HG03432 (cell line): ENCODE measurements around the gene KDM4D.
A peak's percentile ranks its signal among the peaks of the same experiment; 100 is the strongest.
"Not testable (repeated sequence)": the region's sequence is repeated elsewhere in the genome, so short reads cannot be mapped to it uniquely, and the experiment has no call there.

Experiments
- ATAC-seq: cut with Tn5 transposase; IDR thresholded peaks from one replicate; pipeline ENCODE4 v1.9.1; 2021; ENCODE audit warnings: mild to moderate bottlenecking, moderate library complexity; ENCODE audit not compliant: unreplicated experiment

KDM4D gene

DNA sequence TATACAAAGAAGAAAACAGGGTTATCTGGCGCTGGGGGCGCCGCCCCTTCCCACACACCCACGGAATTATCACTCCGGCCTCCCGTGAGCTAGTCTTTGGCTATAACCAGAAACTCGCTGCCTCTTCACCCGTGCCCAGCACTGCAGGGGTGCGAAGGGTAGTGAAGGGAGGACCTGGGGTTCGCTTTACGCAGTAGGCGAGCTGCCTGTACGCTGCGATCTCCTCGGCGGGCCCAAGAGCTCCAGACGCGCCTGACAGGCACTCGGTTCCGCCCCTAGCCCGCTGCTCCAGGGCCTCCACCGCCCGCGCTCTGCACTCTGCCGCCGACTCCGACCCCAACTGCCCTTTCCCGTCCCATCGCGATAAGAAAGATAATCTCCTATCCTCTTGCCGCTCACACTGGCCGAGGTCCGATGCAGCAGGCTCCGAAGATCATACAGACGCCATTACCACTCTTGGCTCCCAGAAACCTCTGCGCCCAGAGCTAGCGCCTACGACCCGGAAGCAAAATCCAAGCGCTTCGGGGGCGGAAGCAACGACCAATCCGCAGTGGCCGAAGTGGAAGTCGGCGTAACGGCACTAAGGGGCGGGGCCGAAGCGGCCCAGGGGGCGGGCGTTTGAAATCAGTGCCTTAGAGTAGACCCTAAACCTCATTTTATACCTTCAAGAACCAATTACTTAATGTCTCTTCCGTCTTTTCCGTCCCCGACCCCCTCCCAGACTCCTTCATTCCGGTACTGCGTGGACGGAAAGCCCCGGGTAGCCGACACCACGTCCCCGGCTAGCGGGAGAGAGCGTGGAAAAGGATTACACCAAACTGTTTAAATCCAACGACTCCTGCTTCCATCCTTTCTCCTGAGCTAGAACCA, at the start of gene KDM4D, which contains the start of gene CWC15:
KDM4D (plus strand) TSS at position 611 of the 870 bp plus-strand sequence. CDS start 23,664 bp downstream, outside the sequence.
CWC15 (minus strand) TSS at position 458 of the 870 bp plus-strand sequence. CDS start 1,371 bp downstream, outside the sequence.
- ATAC-seq = peak; percentile 100

DNA sequence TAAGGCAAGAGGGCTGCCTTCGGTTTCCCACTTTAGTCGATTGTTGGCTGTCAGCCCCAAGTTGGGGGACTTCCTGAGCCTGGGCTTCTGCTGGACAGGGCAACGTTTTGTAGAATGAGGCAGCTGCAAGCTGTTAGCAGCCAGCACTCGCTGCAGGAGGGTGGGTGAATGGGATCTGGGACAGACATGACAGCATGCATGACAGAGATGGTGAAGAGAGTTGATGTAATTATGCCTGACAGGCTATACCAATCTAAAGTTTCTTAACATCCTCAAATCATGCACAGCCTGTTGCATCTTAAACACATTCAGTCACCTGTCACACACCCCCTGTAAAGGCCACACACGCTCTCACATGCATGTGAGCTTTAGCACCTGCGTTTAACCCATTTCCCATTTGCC, 49.3 kb upstream of the KDM4D start:
- ATAC-seq = no peak

DNA sequence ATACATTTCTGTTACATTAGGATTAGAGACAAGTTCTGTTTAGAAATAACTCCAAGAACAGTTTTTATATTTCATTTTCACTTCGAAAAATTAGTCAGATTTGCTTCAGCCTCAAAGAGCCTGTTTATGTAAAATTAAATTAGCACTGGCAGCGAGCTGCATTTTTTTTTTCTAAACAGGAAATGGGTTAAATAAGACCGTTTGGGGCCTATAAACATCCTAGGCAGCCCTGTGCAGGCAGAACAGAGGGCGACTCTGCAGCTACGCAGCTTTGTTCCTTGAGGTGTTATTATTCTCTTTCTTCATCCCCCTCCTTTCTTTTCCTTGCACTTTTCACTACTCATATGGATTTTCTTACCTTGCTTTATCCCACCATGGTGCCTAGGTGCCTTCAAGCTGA, 48.9 kb upstream of the KDM4D start:
- no peak for ATAC-seq

DNA sequence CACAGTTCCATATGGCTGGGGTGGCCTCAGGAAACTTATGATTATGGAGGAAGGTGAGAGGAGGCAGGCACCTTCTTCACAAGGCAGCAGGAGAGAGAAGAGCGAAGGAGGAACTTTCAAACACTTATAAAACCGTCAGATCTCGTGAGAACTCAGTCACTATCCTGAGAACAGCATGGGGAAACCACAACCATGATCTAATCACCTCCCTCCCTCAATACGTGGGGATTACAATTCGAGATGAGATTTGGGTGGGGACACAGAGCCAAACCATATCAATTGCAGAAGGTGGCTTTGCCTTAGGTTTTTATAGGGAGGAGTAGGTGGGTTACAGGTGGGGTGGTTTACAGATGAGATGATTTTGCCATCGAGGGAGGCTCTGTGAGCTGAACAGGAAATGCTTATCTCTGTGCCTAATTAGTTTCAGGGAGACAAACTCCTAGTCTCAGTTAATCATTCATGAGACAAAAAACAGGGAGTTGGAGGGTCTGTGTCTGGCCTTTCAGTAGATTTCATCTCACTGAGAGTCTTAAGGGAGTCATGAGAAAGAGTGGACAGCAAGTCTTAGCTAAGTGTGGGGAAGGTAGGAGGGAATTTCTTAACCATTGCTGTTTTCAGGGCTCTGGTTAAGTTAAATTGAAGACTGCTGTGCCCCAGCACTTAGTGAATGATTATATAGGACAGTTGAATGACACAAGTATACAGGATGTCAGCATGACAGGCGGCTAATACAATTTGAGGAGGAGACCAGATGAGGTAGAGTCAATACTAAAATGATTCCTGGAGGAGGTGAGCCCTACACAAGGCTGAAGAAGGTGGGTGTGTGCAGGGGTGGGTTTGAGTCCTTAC, 47.9 kb upstream of the KDM4D start:
- peak; percentile 61 for ATAC-seq

DNA sequence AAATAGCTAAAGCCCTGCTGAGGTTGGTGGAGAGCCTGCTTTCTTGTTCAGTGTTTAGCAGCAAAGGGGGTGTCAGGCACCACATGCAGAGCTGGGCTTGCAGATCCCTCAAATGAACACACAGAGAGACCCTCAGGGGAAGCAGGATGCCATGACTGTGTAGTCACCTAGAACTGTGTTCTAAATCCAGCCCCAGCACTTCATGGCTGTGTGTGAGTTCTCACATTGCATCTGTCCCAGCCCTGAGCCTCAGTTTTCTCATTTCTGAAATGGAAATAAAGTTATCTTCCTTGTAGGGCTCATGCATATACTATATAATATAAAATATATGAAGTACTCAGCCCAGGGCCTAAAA, 47.3 kb upstream of the KDM4D start:
- ATAC-seq = no peak

DNA sequence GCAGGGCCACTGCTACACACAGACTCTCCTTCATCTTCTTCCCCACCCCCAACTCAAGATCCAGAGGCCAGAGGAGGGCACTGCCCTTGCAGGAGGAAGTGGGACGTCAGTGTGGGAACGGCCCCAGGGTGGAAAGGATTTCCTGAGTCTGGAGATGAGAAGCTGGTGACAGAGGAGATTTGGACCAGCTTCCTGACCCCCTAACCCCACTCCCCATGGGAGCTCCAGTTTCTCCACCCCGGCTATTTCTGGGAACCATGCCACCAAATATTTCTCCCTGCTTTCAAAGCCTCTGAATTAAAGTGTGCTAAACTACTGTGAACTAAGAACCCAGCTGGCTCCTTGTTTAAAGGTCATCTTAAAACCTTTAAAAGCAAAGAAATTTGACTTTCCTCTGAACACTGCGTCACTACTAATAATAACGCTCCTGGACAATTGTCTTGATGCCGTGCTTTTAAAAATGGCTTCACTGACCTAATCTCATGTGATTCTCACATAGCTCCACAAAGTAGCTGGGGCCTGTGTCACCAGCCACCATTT, 46.7 kb upstream of the KDM4D start:
- ATAC-seq = no peak

DNA sequence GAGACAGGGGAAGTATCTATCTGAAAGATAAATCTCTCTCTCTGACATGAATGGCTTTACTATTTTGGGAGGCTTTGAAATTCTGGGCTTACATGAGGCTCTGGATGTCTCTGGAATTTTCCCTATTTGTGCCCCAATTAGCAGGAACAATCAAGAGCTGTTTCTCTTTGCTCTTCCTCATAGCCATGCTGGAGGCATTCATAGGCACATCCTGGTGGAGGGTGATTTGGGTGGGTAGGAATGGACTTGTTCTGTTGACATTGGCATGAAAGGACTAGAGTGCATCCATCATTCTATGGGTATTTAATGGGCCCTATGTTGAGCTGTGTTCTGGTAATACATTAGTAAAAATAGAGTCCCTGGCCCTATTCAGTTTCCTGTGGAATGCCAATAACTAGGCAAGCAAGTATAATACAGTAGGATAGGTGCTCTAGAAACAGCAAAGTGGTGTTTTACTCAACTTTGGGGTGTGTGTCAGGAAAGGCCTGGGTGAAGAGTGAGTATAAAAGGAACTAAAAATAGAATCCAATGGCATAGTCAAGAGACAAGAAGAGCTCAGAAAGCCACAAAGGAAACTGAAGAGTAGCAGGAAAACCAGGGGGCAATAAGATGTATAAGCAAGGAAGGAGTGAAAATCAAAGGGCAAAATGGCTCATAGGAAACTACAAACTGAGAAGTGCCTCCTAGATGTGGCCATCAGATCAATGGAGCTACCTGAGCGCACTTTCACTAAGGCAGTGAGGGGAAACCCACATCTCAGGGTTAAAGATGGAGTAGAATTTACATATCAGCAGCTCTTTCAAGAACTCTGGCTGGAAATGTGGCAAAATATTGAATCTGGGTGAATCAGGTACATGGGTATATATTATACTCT, 45.2 kb upstream of the KDM4D start:
- no peak for ATAC-seq

DNA sequence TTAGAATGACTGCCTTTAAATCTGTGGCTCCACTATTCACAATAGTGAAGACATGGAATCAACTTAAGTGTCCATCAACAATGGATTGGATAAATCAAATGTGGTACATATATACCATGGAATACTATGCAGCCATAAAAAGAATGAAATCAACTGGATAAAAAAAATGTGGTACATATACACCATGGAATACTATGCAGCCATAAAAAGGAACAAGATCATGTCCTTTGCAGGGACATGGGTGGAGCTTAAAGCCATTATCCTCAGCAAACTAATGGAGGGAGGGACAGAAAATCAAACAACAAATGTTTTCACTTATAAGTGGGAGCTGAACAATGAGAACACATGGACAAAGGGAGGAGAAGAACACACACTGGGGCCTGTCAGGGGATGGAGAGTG, 41.4 kb upstream of the KDM4D start:
- ATAC-seq = not testable (repeated sequence)

DNA sequence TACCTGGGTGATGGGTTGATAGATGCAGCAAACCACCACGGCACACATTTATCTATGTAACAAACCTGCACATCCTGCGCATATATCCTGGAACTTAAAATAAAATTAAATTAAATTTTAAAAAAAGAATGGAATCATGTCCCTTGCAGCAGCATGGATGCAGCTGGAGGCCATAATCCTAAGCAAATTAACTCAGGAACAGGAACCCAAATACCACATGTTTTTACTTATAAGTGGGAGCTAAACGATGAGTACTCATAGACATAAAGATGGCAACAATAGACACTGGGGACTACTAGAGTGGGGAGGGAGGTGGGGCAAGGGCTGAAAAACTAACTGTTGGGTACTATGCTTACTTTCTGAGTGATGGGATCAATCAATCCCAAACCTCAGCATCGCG, 41.0 kb upstream of the KDM4D start:
- ATAC-seq = no peak

DNA sequence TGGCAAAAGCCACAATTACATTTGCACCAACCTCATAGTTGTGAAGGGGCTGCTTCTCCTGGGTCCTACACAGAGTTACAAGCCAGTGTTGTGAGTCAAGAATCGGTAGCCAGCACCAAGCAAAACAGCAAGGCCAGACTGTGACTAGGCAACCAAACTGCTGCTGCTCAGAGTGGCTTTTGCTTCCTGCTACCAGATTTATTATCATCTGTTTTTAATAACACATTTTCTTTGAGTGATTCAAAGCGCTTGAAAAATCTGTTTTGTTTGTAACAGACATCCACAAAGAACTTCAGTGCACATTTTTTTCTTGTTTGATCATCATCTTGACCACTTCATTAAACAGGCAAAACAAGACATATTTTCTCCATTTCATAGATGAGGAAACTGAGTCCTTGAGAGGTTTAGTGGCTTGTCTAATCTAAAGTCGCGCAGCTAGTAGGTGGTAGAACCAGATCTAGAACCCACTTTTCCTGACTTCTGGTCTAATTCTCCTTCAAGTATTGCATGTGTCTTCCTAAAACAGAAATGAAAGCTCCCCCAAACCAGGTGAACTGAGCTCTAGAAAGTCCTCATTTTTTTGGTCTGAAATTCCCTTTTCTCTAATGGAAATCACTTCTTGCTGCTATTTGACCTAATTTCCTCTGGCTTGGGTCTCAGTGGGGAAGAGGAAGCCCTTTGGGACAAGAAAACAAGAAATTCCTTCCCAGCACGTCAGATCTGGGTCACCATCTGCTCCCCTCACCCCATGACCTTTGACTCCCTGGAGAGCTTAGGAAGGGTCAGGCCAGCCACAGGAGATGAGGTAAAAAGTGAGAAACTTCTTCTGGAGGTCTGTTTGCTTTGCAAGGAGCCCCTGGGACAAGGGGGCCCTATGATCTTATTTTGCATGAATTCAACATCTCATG, 40.0 kb upstream of the KDM4D start:
- ATAC-seq = no peak

DNA sequence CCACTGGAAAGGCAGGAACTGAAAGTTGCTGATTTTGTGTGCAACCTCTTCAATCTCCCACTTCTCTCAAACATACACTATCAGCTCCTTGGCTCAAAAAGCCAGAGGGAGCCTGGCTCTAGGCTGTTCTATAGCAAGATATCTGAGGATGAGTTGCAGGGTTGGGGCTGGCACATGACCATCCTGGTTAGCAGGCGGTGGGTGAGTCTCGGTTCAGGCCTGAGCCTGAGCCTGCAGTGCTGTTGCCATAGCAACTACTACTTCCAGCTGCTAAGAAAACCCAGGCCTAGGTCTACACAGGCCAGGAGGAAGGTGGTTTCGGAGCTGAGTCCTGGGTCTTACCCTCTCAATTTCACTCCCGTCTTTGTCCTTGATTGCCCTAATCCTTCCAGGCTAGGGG, 39.1 kb upstream of the KDM4D start:
- no peak for ATAC-seq

DNA sequence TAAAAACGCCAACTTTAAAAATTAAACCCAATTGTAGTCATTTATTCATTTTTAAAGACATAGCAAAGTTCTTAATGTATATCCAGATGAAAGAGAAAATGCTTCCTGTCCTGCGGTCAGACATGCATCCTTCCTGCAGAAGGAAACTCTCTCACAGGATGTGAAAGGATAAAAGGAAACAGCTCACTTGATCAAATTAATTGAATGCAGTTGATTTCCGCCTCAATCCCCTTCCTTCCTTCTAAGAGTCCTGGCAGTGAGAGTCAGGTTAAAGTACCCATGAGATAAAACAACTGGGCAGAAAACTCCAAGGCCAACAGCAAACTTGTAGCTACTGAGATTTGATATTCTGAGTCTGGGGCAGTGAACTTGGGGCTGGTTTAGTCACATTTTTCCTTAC, 38.7 kb upstream of the KDM4D start:
- ATAC-seq = no peak

DNA sequence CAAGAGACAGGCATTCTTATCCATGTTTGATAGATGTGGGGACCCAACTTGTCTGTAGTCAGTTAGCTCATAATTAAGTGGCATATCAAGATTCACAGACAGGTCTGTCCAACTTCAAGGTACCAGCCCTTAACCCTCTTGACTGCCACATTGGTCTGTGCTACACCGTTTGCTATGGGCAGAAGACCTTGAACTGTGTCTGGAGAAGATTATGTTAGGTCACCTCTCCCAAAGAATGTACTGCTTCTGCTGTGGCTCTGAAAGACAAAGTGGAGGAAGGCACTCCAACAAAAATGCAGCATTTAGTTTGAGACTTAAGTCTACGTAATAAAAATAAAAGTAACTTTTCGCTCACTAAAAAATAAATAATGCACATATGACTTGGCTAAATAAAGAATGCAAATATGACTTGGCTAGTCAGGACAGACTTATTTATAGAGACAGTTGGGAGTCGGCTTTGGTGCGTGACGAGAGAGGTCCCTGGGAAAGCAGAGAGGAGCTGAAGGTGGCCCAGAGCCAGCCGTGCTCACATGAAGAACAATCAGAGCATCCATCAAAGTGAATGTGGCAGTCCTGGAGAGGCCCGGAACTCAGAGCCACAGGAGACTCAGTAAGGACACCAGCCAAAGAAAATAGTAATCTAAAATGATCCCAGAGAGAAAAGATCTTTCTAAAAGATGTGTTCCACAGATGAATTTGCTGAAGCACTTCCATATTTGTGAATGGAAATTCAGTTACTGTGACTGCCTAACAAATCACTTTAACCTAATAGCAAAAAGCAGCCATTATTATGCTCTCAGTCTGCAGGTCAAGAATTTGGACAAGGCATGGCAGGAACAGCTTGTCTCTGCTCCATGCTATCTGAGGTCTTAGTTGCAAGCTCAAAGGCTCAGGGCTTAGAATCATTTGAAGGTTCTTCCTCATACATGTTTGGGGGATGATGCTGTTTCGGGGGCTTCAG, 35.1 kb upstream of the KDM4D start:
- ATAC-seq = no peak

DNA sequence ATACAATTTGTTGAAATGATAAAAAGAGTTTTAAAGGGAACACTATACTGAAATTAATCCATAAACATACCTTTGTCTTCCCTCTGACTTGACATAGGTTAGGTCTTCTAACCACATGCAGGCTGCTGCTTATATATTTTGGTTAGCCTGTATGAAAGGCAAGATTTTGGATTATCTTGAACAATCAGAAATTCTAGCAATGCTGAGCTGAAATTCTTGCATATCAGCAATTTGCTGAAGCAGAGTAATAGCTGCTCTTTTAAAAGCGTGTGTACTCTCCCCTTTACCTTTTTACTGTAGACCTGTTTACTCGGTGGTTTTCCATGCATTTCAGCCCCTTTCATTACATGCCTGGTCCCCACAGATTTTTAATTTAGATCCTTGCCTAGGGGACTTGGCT, 34.2 kb upstream of the KDM4D start:
- ATAC-seq = no peak

DNA sequence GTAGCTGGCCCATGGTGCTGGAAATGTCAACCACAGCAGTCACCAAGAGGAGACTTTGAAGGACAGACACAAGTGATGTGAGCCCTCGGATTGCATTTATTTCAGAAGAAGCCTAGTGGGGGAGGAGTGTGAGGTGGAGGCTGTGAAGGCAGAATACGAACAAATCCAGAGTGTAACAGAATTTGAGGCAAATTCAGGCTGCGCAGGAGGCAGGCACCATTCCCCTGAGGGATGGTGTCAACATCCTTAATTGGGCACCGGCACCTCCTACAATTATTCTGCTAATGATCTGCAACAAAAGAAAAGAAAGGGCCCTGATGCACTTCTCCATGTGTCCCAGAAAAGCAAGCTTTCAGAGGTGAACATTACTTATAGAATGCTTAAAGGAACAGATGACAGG, 32.4 kb upstream of the KDM4D start:
- ATAC-seq = no peak

DNA sequence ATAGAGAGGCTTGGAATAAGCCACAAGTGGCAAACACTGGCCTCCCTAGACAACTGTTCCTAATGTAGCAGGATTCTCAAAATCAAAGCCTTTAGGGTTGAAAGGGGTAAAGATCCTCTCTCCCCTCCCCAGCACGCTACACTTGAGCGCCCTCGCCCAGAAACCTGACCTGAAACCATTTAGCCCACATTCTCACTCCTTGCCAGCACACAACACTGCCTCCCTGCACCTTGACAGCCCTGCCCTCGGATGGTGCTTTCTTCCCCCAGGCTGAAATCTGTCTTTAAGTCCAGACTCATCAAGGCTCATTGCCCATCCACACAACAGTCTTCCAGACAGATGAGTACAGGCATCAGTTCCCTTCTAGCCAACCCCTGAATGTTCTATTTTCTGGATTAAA, 26.7 kb upstream of the KDM4D start:
- ATAC-seq = no peak

DNA sequence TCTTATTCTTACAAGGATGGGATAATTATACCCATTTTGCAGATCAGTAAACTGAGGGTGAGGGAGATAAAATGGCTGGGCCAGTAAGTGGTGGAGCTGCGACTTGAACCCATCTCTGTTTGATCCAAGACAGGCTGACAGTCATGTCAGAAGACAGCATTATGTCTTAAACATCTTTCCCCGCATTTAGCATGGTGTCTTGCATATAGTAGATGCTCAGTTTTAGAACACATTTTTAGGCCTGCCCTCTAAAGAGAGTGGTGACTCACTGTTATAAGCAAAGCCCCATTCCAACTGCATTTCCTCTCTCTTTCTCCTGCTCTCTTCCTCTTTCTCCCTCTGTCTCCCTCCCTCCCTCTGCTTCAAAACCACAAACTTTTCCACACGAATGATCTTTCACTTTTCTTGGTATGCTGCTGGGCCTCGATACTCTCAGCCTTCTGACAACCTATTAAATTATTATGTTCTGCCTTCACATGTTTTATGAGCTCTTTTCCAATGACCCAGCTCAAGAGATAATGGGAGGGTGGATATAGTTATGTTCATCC, 25.4 kb upstream of the KDM4D start:
- no peak for ATAC-seq

DNA sequence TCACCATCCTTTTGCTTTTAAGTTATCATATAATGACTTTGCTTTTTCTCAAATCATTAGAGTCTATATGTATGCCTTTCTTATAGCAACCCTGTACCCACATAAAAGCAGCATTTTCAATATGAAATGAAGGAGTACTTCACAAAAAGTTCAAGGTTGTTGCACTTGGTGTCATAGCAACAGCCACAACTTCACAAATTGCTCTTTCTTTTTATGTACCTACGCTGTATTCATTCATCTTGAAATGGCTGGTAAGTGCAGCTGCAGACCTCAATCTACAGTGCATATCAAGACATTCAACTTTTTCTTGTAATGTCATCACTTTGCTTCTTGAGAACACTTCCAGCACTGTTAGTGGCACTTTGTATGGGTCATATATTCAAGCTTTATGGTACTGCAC, 18.8 kb upstream of the KDM4D start:
- ATAC-seq = no peak
